ENCODE results near the gene KLF16.

Gene KLF16

GRCh38 chr19:1823020-1823419 lies 40.4 kb downstream of the KLF16 start:
- DNase-seq (ENCODE audit: low read depth in 2 of 2) = no peak

- no peak for DNase-seq (ENCODE audit: low read depth in 2 of 2)
Measured at GRCh38 chr19:1822210-1822609, 41.2 kb downstream of the KLF16 start.

- no peak for DNase-seq (ENCODE audit: low read depth in 2 of 2)
Measured at GRCh38 chr19:1819341-1820255, 43.8 kb downstream of the KLF16 start.

GRCh38 chr19:1818549-1819195 lies 44.7 kb downstream of the KLF16 start:
- no peak for DNase-seq (ENCODE audit: low read depth in 2 of 2)

DNA sequence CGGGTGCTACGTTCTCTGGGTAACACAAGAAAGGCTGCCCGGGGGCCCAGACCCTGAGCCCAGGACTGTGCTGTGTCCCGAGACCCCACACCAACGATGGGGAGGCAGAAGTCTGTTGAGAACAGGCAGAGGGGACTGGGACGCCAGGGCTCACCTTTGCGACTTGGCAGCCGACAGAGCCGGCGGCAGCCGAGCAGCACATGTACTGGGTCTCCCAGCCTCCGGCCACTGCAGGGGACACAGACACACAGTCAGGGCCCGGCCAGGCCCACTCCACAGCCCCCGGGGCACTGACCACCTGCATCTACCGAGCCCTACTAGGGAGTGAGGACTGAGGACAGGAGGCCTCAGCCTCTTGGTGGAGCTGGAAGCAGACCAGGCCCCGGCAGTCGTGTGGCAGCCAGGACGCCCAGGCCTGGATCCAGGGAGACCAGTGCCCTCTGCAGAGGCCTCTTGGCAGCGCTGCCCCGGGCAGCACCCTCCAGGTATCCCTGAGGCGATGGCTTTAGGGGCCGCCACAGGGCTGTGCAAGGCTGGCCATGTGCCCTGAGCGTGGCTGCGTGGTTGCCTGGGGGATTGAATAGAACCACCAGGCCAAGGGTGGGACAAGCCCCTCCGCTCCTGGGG lies 45.7 kb downstream of the KLF16 start:
- DNase-seq (ENCODE audit: low read depth in 2 of 2) = no peak

- no peak for DNase-seq (ENCODE audit: low read depth in 2 of 2)
Measured at GRCh38 chr19:1816530-1817298, 46.7 kb downstream of the KLF16 start.

DNA sequence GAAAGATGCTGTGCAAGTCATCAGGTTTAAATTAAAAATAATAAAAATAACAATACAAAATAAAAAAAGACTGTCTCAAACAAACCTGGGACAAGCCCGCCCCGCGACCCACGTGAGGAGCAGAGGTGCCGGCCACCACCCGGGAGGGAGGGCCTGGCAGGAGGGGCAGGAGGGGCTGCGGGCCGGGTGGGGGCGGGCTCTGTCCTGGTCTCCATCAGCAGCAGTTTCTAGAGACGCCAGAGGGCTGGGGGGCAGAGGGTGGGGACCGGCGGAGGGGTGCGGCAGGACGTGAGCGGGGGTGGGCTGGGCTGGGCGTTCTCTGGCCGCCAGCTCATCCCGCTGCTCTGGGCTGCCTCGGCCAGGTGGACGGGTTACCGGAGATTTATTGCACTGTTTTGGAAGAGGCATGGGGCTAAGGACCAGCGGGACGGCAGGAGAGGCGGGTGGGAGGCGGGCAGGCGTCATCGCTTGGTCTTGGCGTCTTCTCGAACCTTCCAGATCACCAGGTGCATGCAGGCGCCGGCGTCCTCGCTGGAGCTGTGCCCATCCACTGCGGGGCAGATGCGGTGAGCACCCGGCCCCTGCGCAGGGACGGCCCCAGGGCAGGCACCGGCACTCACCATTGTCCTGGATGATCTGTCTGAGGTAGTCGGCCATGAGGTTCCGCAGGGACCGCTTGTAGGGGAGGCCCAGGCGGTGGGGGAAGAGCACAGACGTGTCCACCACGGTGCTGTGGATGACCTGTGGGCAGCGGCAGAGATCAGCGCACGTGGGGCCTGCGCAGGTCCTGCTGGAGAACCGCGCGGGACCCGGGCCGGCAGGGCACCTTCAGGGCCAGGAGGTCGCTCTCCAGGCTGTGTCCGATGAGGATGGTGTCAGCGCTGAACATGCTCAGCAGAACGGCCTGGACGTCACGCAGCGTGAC lies 47.5 kb downstream of the KLF16 start:
- DNase-seq (ENCODE audit: low read depth in 2 of 2) = no peak

DNA sequence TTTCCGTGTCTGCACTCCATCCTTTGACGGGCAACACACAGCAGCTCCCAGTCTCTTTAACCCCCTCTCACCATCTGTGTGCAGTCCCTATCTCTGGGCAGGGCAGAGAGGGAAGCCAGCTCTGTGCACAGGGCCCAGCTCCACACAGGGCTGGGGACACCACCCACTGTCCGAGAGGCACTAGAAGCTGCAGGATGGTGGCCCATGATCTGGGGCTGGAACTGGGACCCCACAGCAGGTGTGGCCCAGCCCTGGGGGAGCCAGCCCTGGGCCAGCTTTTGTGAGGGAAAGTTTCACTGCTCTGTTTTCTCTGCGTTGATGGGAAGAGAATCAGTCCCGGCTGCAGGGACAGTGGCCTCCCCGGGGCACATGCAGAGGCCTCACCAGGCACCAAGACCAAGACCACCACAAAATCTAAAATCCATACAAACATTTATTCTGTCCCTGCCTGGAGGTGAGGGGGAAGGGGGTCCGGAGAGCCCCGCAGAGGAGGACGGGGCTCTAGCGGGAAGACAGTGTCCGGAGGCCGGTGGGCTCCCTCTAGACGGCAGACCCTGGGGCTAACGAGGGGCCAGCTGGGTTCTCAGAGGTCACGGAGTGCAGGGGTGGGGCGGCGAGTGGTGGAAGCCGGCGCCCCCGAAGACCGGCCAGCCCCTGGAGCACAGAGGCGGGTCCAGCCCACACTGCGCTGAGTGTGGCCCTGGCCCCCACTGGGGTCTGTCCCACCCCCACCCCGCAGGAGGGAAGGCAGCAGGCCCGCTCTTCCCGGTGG lies 48.4 kb downstream of the KLF16 start:
- no peak for DNase-seq (ENCODE audit: low read depth in 2 of 2)

DNA sequence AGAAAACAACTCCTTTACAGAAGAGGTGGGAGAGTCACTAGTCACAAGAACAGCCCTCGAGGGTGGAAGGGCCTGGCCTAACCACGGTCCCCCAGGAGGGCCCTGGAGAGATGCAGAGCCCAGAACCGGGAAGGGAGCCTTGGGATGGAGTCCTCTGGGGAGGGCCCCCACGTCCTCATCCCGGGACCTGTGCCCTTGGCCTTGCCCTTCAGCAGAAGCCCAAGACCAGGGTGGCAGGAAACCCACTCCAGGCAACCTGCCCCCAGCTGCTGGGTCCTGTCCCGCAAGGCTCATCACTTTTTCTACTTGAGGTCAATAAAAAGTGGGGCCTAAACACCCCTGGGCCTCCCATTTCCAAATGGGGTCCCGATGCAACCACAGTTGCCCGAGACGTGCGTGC lies 49.0 kb downstream of the KLF16 start:
- DNase-seq (ENCODE audit: low read depth in 2 of 2) = no peak

GRCh38 chr19:1813192-1814182 lies 49.9 kb downstream of the KLF16 start:
- no peak for DNase-seq (ENCODE audit: low read depth in 2 of 2)

DNA sequence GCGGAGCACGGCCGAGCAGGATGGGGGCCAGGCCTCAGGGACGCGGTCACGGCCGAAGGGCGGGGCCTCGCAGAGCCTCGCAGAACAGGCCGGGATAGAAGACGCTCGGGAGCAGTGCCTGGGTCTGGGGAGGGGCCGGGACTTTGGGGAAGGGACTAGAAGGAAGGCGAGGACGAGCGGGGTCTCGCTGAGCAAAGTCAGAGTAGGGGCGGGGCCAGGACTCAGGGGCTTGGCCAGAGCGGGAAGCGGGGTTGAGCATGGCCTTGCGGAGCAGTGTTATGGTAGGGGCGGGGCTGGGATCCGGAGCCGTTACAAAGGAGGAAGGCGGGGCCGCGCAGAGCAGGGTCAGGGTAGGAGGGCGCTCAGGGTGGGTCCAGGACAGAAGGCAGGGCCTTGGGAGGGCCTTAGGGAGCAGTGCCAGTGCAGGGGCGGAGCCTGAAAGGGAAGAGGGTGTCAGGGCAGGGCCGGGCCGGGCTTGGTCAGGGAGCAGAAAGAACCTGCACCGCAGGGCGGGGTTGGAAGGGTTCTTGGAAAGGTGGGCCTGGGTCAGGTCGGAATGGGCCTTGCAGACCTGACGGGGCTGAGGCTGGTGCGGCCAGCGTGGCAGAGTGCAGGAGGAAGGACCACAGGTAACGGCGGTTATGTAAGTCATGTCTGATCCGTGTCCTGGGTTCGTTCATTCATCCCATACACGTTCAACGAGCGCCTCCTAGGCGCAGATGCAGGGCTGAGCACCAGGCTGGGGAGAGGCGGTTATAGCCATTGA lies 50.8 kb downstream of the KLF16 start:
- peak; percentile 73 to 87 for DNase-seq (ENCODE audit: low read depth in 2 of 2)

- peak in 1 of 2 donors; percentile 73 for DNase-seq (ENCODE audit: low read depth in 2 of 2)
Measured at GRCh38 chr19:1811942-1812425, 51.4 kb downstream of the KLF16 start, which contains the start of gene ATP8B3. Gene ATP8B3, minus strand, starts transcription at chr19:1812276. Its CDS starts 540 bp downstream, at chr19:1811736.

- peak in 1 of 2 donors; percentile 42 for DNase-seq (ENCODE audit: low read depth in 2 of 2)
Measured at GRCh38 chr19:1811472-1811894, 51.9 kb downstream of the KLF16 start.

- no peak for DNase-seq (ENCODE audit: low read depth in 2 of 2)
Measured at GRCh38 chr19:1810439-1811160, 52.8 kb downstream of the KLF16 start.

DNA sequence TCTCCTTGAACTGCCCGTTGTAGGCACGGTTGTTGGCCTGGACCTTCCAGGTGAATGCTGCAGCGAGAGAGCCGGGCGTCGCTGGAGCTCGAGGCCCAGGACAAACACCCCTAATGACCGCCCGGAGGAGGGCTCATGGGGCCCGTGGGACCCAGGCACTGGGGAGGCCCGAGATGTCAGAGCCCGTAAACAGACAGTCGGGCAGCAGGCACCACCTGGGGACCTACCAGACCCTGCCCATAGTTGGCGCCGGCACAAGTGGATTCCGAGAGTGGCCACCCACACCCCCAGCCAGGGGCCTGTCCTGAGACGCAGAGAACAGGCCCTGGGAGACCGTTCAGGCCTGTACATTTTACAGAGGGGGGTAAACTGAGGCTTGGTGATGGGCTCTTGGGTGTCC lies 53.7 kb downstream of the KLF16 start:
- DNase-seq (ENCODE audit: low read depth in 2 of 2) = no peak

DNA sequence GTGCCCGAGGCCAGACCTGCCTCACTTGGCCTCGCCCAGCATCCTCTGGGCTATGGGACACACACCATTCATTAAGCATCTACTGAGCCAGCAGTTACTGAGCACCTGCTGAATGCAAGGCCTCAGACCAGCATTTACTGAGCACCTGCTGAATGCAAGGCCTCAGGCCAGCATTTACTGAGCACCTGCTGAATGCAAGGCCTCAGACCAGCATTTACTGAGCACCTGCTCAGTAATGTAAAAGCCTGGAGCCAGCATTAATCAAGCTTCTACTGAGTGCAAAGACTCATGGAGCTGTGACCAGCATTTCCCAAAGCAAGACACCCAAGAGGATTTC lies 55.0 kb downstream of the KLF16 start:
- no peak for DNase-seq (ENCODE audit: low read depth in 2 of 2)

Measured in stimulated activated CD8-positive, alpha-beta memory T cell treated with anti-CD3 and anti-CD28 coated beads, Interleukin-2, amount 100 ng/mL, for 48 hours (primary cell).